ENCODE data around the gene ACACB. TPM values are rescaled to one million over a fixed set of nuclear protein-coding genes. Genes with fewer than 3 reads are reported as not detected.
A peak's percentile ranks its signal among the peaks of the same experiment; 100 is the strongest.

ACACB gene
- total and polyA plus RNA-seq, 2 experiments from 2014 or later: 6.2 to 15.4 TPM

DNA sequence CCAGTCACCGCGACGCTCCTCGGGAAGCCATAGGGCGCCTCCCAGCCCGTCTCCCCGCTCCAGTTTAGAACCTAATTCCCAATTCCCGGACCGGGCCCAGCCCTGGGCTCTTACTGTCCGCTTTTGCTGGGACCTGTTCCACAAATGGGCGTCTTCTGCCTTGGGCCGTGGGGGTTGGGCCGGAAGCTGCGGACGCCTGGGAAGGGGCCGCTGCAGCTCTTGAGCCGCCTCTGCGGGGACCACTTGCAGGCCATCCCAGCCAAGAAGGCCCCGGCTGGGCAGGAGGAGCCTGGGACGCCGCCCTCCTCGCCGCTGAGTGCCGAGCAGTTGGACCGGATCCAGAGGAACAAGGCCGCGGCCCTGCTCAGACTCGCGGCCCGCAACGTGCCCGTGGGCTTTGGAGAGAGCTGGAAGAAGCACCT, 18.2 kb upstream of the ACACB start:
- peaks cover 33% of the 10 kb centered on the region for H4K20me1 ChIP-seq (replicated peaks; ENCODE audit: insufficient read depth)
- peak overlapping the region; percentile 89; the same call in 1 of the 2 replicates for H3K27ac Mint-ChIP-seq
- peaks cover 49% of the 10 kb centered on the region for H3K36me3 Mint-ChIP-seq (ENCODE audit: low read depth)
- no peaks in the 10 kb centered on the region for H3F3A ChIP-seq (replicated peaks; ENCODE audit: low read depth)
- no peaks in the 10 kb centered on the region for H3K9me3 Mint-ChIP-seq
- peaks cover 10% of the 10 kb centered on the region for H3K27me3 Mint-ChIP-seq (ENCODE audit: insufficient read depth, low read depth, poor library complexity)
- peaks cover 29% of the 10 kb centered on the region for H3K79me2 ChIP-seq (replicated peaks; ENCODE audit: insufficient read depth)
- peak overlapping the region; percentile 55 for H3K27ac ChIP-seq (ENCODE audit: low read depth)
- H3K36me3 ChIP-seq (ENCODE audit: insufficient read depth): peaks cover 41% of the 10 kb centered on the region
- DNase-seq (ENCODE audit: low spot score): no peak
- peak overlapping the region; percentile 90 for H3K4me2 ChIP-seq
- H3K4me1 Mint-ChIP-seq: peaks cover 12% of the 10 kb centered on the region
- TF ChIP-seq POLR2AphosphoS5 (IDR thresholded peaks at IDR 0.05; ENCODE audit: low read depth) (peak; percentile 28; the same call in 1 of the 2 replicates), EZH2phosphoT487 (IDR thresholded peaks at IDR 0.05; ENCODE audit: unreplicated experiment) (no peak), ZNF462 (CRISPR knock-in tag; IDR thresholded peaks at IDR 0.05) (no peak)
- TF ChIP-seq, protein P1, sequence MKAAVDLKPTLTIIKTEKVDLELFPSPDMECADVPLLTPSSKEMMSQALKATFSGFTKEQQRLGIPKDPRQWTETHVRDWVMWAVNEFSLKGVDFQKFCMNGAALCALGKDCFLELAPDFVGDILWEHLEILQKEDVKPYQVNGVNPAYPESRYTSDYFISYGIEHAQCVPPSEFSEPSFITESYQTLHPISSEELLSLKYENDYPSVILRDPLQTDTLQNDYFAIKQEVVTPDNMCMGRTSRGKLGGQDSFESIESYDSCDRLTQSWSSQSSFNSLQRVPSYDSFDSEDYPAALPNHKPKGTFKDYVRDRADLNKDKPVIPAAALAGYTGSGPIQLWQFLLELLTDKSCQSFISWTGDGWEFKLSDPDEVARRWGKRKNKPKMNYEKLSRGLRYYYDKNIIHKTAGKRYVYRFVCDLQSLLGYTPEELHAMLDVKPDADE (IDR thresholded peaks at IDR 0.05): 0 out of 2 replicates have a peak, but pooled peaks have one; percentile 5
- ATAC-seq: peak; percentile 50
- no peaks in the 10 kb centered on the region for H3K27me3 ChIP-seq (ENCODE audit: insufficient read depth)
- peak overlapping the region; percentile 91 for H3K4me3 Mint-ChIP-seq
- peaks cover 4% of the 10 kb centered on the region; the same call in 1 of the 2 replicates for H3K4me1 ChIP-seq (ENCODE audit: insufficient read depth)
- H2AFZ ChIP-seq: 0 out of 2 replicates have a peak overlapping the region, but pooled peaks have one; percentile 59
- H3K9me2 ChIP-seq (ENCODE audit: insufficient read depth): no peaks in the 10 kb centered on the region
- peak overlapping the region; percentile 95 for H3K4me3 ChIP-seq

Measured in GM23338 (cell line).